ENCODE results near the gene CBARP. TPM values are rescaled to one million over a fixed set of nuclear protein-coding genes. Genes with fewer than 3 reads are reported as not detected.

The CBARP gene
- total RNA-seq, 1 donor from 2014 or later = 1.9 TPM

DNA sequence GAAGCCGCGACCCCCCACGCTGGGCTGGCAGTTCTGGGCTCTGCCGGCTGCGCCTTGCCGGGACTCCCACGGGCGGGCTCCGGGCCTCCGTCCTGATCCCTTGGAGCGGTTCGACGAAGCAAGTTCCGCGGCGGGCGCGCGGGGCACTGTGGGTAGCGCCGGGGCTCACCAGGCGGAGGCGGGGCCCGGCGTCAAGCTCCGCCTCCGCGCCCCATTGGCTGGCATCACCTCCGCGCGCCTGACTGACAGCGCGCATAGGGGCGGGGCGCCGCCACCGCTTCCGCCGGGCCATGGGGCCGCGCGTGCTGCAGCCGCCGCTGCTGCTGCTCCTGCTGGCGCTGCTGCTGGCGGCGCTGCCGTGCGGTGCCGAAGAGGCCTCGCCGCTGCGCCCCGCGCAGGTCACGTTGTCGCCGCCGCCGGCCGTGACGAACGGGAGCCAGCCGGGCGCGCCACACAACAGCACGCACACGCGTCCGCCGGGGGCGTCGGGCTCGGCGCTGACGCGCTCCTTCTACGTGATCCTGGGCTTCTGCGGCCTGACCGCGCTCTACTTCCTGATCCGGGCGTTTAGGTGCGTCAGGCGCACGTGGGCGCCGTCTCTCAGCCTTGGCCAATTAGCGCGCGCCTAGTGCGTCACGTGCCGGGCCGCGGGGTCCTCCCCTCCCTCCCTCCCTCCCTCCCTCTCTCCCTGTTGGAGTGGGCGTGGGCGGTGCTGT, 37.6 kb upstream of the CBARP start, which contains the start of gene FAM174C:
Gene FAM174C (plus strand): TSS at position 271 of the 716 bp plus-strand sequence. CDS start 20 bp downstream, at position 291.
- peak; percentile 92 for DNase-seq

DNA sequence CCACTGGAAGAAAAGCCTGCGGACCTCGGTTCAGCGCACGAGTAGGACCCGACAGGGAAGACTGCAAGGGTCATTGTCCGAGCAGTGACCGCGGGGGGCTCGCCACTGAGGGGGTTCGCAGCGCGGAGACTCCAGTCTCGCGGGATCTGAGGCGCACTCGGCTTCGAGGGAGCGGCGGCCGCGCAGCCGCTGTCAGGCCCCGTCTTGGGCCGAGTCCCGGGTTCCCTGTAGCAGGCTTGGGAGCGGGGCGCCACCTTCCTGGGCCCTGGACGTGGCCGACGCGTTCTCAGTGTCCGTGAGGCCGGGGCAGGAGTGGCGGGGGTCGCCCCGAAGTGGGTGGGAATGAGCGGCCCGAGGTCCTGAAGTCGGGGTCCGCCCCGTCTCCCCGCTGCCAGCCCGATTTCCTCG, 37.1 kb upstream of the CBARP start:
- no peak for DNase-seq

DNA sequence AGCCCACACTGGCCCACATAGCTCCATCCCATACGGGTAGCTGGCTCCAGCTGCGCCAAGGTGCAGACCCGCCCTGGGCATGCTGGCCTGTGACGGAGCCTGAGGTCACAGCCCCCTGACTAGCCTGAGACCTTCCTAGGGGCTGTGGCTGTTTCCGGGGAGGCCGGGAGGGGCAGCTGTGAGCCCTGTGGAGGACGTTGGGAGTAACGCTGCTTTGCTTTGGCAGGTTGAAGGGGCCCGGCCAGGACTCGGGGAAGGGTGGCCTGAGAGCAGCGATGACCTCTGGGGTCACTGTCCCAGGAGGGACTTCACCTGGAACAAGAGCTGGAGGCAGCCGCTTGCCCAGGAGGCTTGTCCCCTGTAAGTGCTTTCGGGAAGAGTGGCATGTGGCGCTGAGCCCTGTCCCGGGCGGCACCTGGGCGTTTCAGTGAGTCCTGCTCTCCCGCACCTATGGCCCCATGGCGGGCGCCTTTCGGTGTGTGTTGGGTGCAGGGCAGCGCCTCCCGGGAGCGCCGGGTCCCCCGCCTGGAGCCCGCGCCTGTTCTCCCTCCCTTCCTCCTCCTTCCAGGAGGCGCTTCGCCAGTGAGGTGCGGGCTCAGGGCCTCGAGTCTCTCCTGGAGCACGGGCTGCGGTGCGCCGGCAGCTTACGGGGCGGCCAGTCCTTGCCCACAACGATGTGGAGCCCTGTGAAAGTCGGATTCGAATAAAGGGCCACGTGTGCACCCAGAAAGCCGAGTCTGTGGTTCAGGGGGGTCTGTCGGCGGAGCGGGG, 36.5 kb upstream of the CBARP start:
- DNase-seq = no peak

DNA sequence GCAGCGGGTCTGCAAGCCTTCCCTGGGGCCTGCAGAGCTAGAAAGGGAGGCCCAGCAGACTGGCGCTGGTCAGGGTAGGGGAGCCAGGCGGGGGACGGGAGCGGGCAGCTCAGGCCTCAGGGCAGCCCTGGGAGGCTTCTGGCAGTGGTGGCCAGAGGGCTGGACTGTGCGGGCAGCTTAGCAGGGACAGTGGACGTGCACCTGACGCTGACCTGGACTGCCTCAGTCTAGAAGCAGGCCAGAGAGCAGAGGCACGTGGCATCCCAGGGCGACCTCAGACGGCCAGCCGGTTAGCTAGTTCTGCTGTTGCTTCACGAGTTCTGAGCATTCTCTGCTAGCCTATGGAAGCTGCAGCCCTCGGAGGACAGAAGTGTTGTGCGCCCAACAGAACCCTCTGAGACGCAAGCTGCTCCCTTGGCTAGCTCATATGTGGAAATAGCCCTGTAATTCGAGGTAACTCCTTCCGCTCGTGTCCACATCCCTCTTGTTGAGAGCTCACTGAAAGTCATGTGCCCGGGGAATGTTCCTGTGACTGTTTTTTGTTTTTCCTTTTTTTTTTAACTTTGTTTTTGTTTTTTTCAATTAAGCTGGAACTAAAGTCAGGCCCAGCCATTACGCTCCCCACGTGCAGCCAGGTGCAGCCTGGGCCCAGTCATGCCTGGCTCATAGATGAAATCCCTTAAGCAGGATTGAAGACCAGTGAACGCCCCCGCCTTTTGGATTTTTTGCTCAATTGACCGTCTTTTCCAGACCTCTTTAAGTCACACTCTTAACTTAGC, 35.6 kb upstream of the CBARP start:
- no peak for DNase-seq

DNA sequence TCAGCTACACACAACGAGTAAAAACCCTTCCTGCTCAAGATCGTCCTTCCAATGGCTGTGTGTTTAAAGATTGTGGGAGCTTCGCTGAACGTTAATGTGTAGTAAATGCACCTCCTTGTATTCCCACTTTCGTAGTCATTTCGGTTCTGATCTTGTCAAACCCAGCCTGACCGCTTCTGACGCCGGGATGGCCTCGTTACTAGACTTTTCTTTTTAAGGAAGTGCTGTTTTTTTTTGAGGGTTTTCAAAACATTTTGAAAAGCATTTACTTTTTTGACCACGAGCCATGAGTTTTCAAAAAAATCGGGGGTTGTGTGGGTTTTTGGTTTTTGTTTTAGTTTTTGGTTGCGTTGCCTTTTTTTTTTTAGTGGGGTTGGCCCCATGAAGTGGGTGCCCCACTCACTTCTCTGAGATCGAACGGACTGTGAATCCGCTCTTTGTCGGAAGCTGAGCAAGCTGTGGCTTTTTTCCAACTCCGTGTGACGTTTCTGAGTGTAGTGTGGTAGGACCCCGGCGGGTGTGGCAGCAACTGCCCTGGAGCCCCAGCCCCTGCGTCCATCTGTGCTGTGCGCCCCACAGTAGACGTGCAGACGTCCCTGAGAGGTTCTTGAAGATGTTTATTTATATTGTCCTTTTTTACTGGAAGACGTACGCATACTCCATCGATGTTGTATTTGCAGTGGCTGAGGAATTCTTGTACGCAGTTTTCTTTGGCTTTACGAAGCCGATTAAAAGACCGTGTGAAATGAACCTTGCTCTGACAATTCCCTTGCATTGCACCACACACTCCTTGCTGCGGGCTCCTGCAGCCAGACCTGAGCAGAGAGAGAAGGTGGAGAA, 34.8 kb upstream of the CBARP start:
- no peak for DNase-seq

DNA sequence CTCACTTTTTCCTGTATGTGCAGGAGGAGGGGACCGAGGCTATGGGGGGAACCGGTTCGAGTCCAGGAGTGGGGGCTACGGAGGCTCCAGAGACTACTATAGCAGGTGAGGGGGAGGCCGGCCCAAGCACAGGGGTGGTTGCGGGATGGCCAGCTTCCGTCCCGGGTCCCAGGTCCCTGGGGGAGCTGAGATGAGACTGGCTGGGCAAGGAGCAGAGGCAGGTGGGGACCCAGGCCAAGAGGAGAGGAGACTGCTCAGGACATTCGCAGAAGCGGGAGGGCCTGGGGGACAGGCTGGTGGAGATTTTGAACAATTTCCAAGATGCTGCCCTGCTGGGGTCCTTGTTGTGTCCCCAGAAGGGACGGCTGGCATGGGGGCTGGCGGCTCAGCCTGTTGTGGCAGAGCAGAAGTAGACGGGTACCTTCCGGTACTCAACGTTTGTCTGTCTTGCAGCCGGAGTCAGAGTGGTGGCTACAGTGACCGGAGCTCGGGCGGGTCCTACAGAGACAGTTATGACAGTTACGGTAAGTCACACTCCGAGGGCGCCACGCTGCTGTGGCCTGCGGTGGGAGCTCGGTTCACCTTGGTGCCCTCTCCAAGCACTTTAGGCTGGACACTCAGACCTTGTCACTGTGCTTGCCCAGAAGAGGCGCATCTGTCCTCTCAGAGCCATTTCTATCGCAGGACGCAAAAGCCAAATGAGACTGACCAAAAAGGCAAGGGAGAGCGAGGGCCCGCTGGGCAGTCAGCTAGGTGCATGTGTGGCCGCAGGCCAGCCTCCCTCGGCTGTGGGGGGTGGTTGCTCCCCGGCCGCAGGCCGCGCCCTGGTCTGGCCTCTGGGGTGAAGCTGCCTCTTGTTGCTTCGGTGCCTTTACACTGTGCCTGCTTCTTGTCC, 34.0 kb upstream of the CBARP start:
- DNase-seq = no peak

DNA sequence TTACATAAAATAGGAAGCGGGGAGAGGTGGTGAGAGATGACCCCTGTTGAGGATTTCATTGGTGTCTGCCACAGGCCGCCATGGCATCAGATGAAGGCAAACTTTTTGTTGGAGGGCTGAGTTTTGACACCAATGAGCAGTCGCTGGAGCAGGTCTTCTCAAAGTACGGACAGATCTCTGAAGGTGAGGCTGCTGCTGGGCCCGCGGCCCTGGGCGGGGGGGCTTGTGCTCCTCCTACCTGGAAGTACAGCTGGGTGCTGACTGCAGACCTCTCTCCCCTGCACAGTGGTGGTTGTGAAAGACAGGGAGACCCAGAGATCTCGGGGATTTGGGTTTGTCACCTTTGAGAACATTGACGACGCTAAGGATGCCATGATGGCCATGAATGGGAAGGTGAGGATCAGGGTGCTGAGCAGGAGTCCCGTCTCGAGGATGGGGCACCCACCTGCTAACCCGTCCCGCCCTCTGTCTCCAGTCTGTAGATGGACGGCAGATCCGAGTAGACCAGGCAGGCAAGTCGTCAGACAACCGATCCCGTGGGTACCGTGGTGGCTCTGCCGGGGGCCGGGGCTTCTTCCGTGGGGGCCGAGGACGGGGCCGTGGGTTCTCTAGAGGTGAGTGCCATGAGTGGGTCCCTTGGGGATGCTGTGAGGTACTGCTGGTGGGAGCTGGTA, 33.2 kb upstream of the CBARP start:
- DNase-seq = no peak

DNA sequence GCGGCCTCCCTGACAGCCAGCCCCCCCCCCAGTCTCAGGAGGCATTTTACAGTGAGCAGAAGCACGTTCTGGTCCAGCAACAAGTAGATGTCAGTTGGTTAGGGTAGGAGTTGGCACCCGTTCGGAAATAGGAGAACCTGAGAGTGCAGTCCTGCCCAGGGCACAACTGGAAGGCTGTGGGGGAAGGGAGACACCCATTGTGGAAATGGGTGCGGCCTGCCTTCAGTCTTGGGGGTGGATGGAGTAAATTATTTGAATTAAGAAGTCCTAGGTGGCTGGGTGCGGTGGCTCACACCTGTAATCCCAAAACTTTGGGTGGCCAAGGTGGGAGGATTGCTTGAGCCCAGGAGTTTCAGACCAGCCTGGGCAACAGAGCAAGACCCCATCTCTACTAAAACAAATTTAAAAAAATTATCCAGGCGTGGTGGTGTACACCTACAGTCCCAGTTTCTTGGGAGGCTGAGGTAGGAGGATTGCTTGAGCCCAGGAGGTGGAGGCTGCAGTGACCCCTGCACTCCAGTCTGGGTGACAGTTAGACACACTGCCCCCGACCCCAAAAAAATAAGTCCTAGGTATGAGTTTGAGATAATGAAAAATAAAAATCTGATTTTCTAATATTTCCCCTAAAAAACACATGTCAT, 32.5 kb upstream of the CBARP start:
- no peak for DNase-seq

DNA sequence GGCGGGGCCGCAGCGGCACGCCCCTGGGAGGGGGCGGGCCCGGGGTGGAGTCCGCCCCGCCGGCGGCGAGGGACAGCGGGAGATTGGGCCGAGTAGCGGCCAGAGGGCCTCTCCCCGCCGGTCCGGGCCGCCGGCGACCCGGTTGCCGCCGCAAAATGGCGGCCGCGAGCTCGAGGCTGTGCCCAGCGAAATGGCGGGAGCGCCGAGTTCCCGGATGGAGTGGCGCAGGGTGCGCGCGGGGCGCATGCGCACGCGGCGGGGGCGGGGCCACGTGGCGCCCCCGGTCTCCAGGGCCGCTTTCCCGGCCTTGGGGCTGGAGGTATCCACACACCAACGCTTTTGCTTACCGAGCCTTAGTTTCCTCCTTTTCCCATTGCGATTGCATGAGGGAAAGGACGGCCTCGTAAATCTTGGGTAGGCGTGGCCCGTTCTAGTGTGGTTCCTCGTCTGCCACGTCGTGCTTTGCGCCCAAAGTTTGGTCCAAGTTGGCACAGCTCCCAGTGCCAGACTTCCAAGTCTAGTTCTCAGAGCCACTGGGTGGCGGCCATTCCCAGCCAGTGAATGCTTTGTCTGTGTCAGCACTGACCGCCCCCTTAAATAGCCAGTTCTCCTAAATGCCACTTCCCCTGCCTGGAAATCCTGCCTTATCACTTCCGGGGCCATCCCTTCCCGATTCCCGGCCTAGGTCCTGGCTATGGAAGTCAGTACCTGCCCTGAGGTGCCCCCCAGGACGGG, 31.8 kb upstream of the CBARP start:
- peak; percentile 72 for DNase-seq

DNA sequence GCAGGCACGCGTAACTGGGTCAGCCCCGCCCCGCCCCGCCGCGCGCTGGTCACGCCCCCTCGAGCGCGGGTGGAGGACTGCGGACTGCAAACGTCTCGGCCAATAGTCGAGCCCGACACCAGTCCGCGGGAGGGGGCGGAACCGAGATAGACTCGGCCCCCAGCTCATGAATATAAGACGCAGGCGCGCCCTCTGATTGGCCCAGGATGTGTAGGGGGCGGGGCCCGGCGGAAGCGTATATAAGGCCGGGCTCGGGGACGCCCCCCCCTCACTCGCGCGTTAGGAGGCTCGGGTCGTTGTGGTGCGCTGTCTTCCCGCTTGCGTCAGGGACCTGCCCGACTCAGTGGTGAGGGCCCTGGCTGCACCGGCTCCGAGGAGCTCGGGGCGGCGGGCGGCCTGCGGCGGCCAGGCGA, 31.3 kb upstream of the CBARP start, which contains the start of gene CIRBP:
Gene CIRBP (plus strand): TSS at position 268 of the 413 bp plus-strand sequence. CDS start 1,602 bp downstream, outside the sequence.
- DNase-seq = peak; percentile 98

DNA sequence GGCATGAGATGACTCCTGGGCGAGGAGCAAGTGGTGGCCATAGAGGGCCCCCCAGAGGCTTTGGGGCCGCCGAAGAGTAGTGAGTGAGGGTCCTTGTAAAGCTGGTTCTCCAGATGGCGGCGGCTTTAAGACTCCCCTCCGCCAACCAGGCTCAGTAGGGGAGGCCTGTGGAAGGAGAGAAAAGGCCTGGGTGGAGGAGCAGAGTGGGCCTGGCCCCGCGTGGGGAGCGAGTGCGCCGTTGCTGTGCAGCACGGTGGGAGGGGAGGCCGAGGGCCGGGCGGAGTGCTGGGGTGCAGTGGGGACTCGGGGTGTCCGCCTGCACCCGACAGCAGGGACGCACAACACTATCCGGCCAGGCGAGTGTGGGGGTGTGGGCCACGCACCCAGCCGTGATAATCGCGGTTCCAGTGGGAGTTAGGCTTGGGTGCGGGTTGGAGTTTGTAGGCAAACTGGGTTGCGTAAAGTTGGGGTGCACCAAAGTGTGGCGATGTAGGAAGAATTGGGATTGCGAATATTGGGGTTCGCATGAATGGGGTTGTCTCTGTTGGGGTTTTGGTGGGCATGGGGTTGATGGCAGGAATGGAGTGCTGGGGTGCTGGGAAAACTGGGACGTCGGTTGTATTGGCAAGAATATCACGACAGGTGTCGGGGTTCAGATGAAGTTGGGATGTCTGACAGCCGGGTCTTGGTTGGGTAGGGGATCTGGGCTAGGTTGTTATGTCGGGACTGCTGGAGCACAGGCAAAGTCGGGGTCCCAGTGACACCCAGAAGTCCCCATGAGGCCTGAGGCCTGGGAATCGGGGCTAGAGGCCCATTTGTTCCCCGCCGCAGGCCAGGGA, 30.6 kb upstream of the CBARP start:
- DNase-seq = no peak

DNA sequence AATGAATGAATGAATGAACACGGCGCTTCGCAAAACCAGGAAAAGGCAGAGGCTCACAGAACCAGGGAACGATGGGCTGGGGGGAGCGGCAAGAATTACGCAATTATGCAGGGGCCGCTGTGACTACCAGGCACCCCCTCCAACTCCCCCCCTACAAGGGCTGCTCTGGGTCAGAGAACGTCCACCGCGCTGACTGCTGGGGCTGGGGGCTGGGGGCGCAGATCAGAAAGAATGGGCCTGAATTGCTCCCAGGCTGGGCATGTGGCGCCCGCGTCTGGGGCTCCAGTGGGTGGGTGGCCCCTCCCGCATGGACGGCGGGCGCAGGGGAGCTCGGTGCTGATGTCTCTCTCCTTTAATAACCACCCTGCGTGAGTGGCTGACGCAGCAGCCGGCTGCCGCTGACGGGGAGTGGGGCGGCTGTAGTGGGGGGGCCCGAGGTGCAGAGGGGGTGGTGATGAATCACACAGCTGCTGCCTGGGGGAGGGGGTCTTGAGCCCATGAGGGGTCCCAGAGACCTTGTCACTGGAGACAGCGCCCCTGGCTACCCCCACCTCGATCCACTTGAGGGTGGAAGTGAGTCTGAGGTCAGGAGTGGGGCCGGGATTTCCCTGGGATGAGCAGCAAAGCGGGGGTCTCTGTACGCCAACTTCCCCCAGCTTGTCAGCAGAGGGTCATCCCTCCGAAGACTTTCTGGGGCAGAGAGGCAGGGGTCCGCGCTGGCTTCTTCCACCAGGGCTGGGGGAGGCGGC, 29.8 kb upstream of the CBARP start:
- no peak for DNase-seq

DNA sequence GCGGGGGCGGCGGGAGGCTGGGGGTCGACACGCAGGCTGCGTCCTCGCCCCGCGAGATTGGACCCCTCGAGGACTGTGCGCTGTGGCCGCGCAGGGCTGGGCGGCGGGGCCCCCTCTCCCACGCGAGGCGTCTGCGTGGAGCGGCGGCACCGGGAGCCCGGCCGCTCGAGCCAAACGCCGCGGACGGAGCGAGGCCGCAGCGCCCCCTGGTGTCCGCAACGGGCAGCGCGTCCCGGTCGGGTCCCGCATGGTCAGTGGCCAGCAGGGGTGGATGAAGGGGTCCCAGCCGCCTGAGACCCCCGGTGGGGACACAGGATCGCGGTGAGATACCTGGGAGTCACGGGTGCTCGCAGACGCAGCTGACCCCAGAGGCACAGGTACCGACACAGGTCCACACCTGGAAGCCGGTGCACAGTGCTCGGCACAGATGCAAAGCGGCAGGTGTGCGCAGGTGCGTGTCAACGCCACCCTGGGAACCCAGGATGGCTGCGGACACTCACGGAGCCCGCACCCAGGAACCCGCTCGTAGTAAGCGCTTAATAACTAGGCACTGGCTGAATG, 29.2 kb upstream of the CBARP start:
- no peak for DNase-seq

DNA sequence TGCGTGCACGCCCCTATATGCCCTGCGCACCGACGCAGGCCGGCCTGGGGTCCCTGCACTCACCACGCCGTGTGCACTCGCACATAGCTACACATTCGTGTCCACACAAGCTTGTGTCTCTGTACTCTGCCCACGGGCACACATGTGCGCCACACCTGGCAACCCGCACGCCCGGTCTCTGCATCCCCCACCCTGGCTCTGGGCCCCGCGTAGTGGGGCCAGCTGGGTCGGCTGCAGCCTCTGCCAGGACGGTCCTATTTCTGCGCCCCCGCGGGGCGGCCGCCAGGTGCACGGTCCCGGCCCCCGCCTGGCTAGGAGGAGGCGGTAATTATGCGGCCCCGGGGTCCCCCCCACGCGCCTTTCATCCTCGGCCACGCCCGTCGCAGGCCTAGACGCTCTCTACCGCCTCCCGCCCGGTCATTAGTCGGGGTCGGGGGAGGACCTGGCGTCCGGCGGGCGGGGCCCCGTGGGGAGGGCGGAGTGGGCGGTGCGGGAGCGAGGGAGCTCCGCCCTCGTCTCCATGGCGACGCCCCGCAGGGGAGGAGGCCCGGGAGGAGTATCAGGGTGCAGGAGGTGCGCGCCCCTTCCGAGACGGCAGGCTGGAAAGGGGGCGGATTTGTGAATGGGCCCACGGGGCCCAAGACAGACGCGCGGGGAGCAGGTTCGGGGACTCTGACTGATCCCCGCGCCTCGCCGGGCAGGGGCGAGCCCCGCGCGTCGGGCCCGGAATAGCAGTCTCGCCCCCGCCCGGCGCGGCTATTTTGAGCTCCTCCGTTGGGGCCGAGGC, 28.5 kb upstream of the CBARP start:
- DNase-seq = no peak

DNA sequence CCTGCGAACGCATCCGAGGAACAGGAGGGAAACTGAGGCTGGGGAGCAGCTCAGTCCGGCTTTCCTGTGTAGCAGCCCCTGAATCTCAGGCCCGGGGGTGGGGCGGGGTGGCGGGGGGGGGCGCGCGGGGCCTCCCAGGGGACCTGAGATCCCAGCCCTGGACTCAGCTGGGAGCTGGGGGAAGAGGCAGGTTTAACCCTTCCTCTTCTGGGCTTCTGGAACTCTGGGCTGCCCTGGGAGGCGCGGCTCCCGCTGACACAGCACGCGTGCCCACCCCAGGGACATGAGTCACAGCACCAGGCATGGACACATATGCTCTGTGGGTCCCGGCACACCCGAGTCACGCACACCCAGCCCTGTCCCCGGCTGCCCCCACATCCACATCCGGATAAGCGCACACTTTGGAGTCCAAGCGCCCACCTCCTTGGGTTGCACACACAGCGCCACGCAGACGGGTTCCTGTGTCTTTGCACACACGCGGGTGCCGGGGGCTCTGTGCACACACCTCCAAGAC, 27.9 kb upstream of the CBARP start:
- DNase-seq = no peak

Measured in skin of body (tissue), 2 donors.